ENCODE results near the gene PARD6G. TPM values are rescaled to one million over a fixed set of nuclear protein-coding genes. Genes with fewer than 3 reads are reported as not detected.
A peak's percentile ranks its signal among the peaks of the same experiment; 100 is the strongest.

PARD6G gene
- total and polyA plus RNA-seq, 2 experiments from 2014 or later = 8.0 to 8.7 TPM

GRCh38 chr18:80218341-80219227, 28.7 kb downstream of the PARD6G start:
- no peaks in the 10 kb centered on the region for H3K36me3 ChIP-seq
- no peaks in the 10 kb centered on the region for H3K9me3 ChIP-seq (ENCODE audit: low read depth)
- no peak overlapping the region for H3K4me3 ChIP-seq
- DNase-seq (ENCODE audit: low read depth in 1 of 2, low spot score in 1 of 2) = no peak
- no peaks in the 10 kb centered on the region for H3K4me1 ChIP-seq (ENCODE audit: low read depth)
- no peaks in the 10 kb centered on the region for H3K27me3 ChIP-seq
- TF ChIP-seq CTCF (IDR thresholded peaks at IDR 0.05; ENCODE audit: low read depth, low read length) = no peak
- H3K27ac ChIP-seq = no peak overlapping the region

DNA sequence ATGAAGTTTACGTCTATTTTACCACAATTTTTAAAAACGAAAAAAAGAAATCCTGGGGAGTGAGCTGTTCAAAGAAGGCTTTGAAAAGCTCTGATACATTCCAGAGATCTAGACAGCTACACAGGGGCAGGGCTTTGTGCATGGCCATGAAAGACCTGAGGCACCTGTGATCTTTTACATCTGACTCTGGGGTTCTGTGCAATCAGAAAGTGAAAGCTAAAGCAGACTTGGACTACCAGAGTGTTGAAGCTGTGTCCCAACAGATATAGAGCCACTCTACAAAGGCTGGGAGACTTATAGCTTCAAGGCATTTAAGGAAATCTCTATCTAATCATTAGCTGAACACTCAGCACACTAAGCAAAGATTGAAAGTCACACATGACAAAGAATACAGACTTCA, 34.1 kb downstream of the PARD6G start:
- TF ChIP-seq CTCF (IDR thresholded peaks at IDR 0.05; ENCODE audit: low read depth, low read length) = no peak
- no peaks in the 10 kb centered on the region for H3K27me3 ChIP-seq

DNA sequence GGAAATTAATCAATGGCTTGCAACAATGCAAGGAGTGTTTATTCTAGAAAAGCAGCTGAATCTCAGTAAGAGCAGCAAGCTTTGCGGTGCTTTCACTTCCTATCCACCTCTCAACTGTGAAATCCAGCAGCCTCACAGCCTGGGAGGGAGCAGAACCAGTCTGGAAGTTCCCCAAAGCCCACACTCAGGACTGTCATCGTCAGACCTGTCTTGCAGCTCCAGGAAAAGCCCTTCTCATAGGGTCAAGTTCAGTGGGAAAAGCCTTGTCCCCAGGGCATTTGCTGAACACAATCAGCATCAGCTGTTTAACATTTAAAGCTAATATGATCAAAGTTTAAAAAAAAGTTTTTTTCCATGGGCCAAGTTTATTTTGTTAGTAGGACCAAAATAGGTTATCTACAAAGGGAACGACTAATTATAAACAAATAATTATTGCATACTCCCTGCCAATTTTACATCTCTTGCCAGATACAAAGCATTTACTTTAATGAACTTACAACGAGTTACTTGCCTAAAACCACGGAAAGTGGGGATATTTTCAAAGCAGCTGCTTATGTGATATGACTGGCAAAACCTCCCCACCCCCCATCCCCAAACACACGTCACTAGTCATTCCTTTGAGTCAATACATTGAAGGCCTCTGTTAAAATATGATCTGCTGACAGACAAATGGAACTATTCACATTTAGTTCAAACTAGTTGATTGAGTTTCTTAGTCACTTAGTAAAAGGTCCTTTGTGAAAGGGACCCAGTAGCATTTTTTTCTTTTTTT, 36.8 kb downstream of the PARD6G start:
- Histone ChIP-seq H3K36me3 (no peaks in the 10 kb centered on the region), H3K9me3 (ENCODE audit: low read depth) (no peaks in the 10 kb centered on the region), H3K27ac (no peak overlapping the region), H3K4me3 (no peak overlapping the region), H3K4me1 (ENCODE audit: low read depth) (peaks cover 5% of the 10 kb centered on the region), H3K27me3 (no peaks in the 10 kb centered on the region)
- no peak for TF ChIP-seq CTCF (IDR thresholded peaks at IDR 0.05; ENCODE audit: low read depth, low read length)
- peak in 1 of 2 donors; percentile 26 for DNase-seq (ENCODE audit: low read depth in 1 of 2, low spot score in 1 of 2)

More for the DNA sequence above, 34.1 kb downstream of the PARD6G start:
- no peak overlapping the region for H3K27ac ChIP-seq
- no peaks in the 10 kb centered on the region for H3K36me3 ChIP-seq
- peaks cover 5% of the 10 kb centered on the region for H3K4me1 ChIP-seq (ENCODE audit: low read depth)
- DNase-seq (ENCODE audit: low read depth in 1 of 2, low spot score in 1 of 2) = no peak
- H3K4me3 ChIP-seq = no peak overlapping the region
- no peaks in the 10 kb centered on the region for H3K9me3 ChIP-seq (ENCODE audit: low read depth)

- H3K27me3 ChIP-seq = no peaks in the 10 kb centered on the region
- H3K36me3 ChIP-seq = no peaks in the 10 kb centered on the region
- no peak for TF ChIP-seq CTCF (IDR thresholded peaks at IDR 0.05; ENCODE audit: low read depth, low read length)
- H3K4me1 ChIP-seq (ENCODE audit: low read depth) = peaks cover 5% of the 10 kb centered on the region
- no peak overlapping the region for H3K27ac ChIP-seq
- no peak overlapping the region for H3K4me3 ChIP-seq
- no peak for DNase-seq (ENCODE audit: low read depth in 1 of 2, low spot score in 1 of 2)
- no peaks in the 10 kb centered on the region for H3K9me3 ChIP-seq (ENCODE audit: low read depth)
Observed at GRCh38 chr18:80208620-80209019, 38.7 kb downstream of the PARD6G start.

GRCh38 chr18:80205294-80205693, 42.0 kb downstream of the PARD6G start:
- no peaks in the 10 kb centered on the region for H3K9me3 ChIP-seq (ENCODE audit: low read depth)
- no peaks in the 10 kb centered on the region for H3K36me3 ChIP-seq
- no peak overlapping the region for H3K4me3 ChIP-seq
- no peak overlapping the region for H3K27ac ChIP-seq
- DNase-seq (ENCODE audit: low read depth in 1 of 2, low spot score in 1 of 2) = no peak
- TF ChIP-seq CTCF (IDR thresholded peaks at IDR 0.05; ENCODE audit: low read depth, low read length) = no peak
- H3K27me3 ChIP-seq = no peaks in the 10 kb centered on the region
- no peaks in the 10 kb centered on the region for H3K4me1 ChIP-seq (ENCODE audit: low read depth)

Data from cardiac muscle cell (in vitro differentiated cells and primary cell).